GM23248 (cell line): ENCODE data around the gene TSPAN7.

Experiments used
- EZH2 ChIP-seq: fragments of 200-600 bp; sonication (generic); IDR thresholded peaks from 2 replicates; pipeline ENCODE4 v1.6.1; 2018; ENCODE audit warnings: antibody characterized with exemption, mild to moderate bottlenecking; ENCODE audit not compliant: insufficient read depth, poor library complexity, severe bottlenecking
- EZH2phosphoT487 ChIP-seq: fragments of 200-600 bp; sonication (generic); IDR thresholded peaks from 2 replicates; pipeline ENCODE4 v1.6.1; 2018; ENCODE audit warnings: antibody characterized with exemption, moderate library complexity, mild to moderate bottlenecking, low read depth; ENCODE audit not compliant: insufficient read depth

DNA sequence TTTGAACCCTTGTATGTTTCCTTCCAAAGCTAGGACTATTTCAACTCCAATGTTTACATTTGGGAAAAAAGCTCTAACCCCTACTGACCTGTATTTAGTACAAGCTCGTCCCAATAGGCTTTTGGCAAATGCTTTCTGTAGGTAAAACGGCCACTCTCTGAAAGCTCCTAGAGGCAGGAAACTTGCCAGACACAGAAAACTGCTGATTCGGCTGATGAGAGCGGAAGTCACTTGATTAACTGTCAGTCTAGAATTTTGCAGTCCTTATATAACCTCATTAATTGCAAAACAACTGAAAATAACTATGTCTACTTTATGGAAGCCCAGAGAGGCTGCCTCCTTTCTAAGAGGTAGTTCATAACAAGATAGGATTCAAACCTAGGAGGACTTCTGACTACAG is 108.1 kb downstream of the TSPAN7 start:
- TF ChIP-seq EZH2phosphoT487, result no peak
- TF ChIP-seq EZH2, result no peak
